Measurements from ENCODE around the gene CXCR4.

CXCR4 gene

DNA sequence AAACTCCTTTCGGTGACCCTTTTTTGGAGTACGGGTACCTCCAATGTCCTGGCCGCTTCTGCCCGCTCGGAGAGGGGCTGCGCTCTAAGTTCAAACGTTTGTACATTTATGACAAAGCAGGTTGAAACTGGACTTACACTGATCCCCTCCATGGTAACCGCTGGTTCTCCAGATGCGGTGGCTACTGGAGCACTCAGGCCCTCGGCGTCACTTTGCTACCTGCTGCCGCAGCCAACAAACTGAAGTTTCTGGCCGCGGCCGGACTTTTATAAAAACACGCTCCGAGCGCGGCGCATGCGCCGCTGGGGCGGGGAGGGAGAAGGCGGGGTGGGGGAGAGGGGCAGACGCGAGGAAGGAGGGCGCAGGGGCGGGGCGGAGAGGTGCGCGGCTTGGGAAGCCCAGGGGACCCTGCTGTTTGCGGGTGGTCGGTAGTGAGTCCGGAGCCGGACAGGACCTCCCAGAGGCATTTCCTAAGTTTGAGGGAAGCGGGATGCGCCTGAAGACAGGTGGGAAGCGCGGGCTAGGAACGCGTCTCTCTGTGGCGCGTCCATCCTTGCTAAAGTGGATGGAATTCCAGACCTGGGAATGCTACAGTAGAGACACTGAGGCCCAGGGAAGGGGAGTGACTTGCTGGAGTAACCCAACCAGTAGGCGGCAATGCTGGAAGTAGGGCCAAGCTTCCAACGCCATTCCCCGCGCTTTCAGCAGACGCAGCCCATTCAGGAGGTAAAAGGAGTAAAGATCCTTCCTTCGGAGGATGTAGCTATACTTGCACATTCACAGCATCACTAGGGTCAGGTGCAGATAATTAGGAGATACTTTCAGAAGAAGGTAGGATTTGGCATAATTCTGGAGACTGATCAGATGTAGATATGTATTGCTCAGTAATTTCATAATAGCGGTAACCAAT lies at the start of gene CXCR4:
CXCR4 (minus strand) TSS at position 241 of the 910 bp plus-strand sequence; CDS start at position 152, 89 bp downstream.
- peak in 49 of 51 donors; percentile 9 to 77 (median 50) for DNase-seq

DNA sequence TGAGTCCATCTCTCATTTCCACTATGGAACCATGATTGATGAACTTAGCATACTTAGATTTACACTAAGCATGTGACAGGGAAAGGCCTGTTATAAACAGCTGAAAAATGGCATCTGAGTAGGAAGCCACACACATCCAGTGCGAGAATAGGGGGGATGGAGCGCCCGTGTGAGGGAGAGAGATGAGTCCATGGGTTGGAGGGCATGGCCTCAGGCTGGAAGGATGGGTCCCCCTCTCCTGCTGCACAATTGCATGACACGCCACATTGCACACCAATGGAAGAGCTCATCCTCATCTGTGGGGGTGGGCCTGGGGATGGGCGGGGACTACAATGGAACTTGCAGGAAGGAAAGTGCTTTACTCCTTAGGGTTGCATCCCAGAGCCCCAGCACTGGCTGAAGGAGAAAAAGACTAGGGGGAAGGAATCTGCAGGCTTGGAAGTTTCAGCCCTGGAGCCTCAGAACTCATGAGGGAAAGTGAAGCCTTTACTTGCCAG lies 46.4 kb upstream of the CXCR4 start:
- no peak for DNase-seq

DNA sequence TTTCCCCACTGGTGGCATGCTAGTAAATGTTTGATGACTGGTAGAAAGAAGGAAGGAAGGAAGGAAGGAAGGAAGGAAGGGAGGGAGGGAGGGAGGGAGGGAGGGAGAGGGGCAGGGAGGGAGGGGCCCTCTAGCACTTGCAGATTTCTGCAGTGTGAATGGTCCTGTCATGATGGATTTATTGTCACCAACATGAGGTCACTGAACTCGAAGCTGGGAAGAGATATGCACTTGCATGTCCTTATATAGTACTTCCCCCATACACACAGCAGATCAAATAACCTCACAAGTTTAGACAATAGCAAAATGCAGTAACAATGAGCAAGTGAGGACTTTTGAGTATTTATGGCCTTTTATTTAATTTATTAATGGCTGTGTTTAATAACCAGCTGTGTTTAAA lies 44.5 kb upstream of the CXCR4 start:
- no peak for DNase-seq

DNA sequence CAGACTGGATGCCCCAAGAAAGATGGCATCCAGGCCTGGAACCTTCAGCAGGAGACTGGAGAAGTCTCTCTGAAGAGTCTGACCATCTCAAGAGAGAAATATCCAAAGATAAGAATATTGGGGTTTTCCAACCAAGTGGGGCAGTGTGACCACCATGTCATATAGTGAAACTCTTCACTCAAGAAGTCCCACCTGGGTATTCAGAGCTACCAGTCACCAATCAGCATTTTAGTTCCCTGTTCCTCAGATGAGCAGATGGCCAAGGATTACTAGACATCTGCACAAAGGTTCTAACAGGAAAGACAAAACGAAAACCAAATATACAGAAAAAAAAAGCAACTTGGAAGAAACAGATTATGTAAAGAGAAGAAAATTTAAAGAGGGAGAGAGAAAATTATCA lies 38.5 kb upstream of the CXCR4 start:
- no peak for DNase-seq

DNA sequence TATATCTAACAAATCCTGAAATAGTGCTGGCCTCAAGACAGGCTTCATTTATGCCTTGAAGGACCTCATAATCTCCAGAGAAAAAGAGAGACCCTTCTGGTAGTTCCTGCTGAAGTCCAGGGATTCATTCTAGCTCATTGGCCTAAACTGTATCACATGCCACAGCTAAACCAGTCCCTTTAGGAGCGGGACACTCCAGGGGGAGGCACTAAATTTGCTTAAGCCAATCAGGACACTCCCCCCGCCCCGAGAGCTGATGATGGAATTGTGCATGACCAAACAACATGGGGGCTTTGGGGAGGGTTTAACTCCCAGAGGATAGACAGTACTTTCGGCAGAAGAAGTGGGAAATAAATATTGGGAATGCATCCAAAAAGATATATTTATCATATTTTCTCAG lies 36.4 kb upstream of the CXCR4 start:
- no peak for DNase-seq

DNA sequence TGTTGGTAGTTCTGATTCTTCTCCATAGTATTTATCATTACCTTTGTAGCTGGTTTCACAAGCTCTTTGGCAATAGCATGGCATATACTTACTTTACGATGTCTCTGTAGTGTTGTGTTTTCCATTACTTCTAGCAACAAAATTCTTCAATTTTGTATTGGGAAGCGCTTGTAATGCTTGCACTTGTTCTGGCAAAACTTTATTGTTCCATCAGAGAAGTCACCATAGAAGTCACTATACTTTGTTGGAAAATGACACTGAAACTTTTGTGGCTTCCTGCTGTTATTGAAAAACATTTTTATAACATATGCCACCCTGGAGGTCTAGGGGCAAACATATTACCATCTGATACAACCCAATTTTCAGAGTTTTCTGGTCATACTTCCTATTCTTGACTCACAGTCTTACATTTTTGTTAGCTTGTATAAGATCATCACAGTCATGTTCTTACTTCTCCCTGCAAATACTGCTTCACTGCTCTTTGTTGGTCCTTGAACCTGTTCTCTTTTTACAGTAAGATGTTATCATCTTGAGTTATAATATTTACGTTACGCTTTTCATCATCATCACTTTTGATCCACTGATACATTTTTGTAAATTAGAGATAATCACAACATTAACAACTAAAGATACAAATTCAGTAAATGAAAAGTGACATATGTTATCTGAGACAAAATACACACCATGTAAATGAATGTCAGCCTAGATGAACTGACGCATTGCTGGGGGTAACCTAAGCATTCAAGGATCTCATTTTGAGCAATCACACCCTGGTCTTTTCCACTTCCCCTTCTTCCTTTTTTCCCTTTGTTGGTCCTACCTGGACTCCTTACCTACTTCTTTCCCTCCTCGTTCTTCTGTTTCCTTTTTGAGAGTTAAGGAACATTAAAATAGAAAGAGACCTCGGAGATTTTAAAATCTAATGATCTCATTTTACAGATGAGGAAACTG lies 33.3 kb upstream of the CXCR4 start:
- no peak for DNase-seq

DNA sequence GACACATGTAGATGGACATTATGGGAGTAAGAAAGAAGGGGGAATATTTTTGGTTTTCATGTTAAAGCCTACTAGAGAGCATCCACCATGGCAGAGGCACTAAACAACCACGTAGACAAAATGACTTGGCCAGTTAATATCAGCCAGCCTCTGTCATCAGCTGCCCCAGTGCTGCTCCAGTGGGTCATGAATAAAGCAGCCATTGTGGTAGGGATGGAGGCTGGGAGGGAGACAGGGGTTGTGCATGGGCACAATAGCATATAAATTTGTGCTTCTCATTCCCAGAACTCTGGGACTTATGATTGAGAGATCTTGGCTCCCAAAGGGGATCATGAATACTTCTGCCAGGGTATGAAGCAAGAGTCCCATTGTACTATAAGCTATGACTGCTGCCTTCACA lies 31.1 kb upstream of the CXCR4 start:
- peak in 1 of 51 donors; percentile 14 for DNase-seq

DNA sequence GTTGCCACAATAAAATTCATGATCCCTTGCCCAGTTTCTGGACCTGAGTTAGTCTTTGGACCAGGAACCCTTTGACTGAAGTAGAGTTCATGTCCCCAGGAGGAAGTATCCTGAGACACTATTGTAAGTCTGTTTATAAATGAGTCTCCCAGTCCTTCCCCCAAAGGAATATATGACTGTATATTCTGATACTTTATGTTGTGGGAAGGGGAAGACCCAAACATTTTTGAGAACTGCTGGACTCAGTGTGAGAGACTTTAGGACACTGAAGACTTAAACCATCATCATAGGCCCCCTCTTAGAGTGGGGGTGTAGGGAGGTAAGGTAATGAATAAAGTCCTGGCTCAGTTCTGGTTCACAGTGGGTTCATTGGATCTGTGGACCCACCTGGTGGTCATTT lies 28.6 kb upstream of the CXCR4 start:
- DNase-seq, result no peak

DNA sequence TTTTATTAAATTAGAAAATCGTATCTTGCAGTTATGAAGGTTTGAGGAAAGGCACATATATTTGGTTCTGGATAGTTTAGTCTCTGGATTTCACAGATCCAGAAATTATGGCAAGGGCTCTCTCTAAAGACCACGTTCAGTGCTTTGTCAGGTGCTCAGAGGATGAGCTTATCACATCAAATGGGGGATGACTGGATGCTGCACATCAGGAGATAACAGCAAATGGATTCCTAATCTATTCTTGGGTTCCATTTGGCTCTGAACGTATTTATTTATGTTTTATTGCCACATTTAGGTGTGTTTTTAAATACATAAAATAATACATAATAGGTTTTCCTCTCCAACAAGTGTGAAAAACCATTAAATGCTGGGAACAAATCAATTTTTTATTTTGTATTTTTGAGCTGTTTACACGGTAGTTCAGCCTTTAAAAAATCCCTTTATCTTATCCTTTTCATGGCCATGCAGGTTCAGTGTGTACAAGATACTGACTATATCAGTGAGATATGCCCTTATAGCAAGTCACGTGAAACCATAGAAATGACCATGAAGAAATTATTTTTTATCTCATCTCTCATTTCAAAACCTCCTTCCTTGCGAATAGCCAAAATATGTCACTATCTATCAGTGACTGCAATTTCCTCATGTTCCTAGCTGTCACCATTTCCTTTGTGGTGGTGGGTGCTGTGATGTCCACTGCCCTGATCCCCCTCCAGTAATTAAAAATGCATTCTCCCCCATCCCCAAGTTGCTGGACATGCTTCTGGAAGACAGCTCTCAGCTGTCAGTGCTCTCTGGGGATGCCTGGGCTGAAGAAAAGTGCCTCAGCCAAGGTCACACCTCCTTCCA lies 25.9 kb upstream of the CXCR4 start:
- no peak for DNase-seq

DNA sequence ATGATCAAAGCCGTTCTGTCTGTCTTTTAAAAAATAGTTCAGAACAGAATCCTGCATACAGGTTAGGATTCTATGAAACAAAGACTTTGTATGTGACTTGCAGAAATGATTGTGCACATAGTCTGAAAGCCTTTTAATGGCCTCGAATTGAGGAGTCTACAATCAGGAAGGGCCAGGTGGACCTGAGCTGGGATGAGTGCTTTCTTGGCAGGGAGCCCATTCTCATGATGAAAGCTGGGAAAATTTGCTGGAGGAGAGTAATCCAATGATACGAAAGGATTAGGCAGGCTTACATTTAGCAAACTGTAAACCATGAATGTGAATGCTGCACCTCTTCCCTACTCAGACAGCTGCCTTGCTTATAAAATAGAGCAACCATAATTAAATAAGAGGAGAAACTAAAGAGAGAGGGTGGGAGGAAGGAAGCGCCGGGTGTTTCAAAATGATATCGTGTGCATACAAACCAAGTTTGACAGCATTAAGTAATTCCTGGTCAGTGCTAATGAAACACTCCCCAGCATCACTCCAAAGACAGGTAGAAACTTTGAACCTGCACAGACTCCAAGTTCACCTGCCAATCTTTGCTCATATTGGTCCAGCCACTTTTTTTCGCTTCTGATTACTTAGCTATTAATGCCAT lies 23.7 kb upstream of the CXCR4 start:
- no peak for DNase-seq

DNA sequence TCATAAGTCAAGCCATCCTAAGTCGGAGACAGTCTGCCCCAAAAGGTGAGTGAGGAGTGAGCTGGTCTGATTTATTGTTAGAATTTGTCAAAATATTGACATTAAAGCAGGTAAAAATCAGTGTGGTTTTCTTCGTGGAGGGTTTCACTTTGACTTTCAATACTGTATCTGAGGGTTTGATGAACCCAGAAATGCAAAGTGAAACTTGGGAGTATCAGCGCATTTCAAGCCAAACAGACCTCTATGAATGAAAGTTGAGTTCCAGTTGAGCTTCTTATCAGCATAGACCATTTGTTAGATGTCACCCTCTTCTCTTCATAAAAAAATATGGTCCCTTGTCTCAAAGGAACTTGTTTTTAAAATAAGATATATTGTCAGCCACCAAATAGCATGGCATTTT lies 21.7 kb upstream of the CXCR4 start:
- no peak for DNase-seq

DNA sequence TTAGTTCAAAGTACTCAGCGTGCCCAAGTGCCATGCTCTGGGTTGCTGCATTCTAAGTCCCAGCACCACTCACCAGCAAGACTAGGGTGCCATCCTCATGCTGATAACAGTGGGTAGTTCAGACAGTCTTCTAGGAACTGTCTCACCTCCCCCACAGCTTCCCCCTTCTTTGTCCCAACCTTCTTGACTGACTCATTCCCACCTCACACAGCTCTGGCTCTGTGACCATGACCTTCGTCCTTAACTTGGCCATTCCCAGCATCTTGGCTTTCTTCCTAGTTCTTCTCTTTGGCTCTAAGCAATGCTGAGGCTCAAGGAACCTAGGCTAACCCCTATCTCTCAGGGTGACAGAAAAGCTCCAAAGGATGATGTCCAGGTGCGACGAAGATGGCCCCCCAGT lies 20.0 kb upstream of the CXCR4 start:
- DNase-seq, result no peak

DNA sequence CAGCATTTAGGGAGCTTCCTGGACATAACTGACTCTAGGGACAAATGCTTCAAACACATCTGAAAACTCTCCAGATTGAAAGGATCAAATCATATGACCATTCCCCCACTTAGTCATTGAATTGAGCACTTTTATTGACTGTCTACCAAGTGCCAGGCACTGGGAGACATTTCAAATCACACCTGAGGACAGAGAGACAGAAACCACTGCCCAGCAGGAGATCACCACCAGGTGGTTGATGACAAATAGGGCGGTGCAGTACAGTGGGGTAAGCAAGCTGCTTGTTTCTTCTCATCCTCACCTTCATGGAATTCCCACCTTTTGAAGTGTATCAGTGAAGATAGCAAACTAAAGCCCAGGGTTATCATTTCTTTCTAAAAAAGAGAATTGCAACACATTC lies 19.0 kb upstream of the CXCR4 start:
- DNase-seq, result no peak

DNA sequence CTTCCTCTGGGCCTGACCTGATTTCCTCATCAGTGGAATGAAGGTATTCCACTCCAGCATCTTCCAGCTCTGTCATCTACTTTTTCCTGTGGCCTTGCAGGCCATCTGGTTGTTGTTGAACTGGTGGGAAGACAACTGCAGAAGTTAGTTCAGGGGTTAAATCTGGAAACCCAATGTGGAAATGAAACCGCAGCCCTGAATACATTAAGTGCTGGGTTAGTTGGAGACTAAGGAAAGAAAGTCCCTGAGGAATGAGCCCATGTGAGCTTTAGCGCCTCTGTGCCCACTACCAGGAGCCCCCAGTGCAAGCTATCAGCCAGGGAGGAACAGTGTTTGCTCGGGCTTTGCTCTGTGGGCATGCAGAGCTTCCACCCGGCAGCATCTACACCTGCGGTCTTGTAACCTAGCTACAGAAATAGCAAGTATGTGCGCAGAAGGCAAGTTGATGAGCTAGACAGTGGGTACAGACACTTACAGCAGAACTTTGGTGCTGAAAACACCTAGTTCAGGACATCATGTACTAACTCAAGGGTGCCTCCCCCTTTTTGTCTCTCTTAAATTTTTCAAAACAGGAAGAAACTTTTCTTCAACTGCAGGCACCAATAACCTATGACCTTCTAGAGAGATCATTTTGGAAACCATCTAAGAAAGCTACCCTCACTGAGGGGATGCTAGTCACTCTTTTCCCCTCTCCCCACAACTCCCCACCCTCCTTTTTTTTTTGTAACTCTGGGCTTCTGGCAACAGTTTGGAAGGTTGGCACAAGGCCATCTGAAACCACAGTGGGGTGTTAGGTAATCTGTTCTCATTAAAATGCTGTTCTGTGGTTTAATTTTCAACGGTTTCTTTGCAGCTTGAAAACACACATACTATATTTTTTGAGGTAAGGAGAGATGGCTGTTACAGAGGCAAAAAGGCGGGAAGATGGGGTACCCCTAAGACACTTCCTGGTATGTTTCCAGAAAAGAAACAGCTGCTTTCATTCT lies 18.3 kb upstream of the CXCR4 start:
- no peak for DNase-seq

DNA sequence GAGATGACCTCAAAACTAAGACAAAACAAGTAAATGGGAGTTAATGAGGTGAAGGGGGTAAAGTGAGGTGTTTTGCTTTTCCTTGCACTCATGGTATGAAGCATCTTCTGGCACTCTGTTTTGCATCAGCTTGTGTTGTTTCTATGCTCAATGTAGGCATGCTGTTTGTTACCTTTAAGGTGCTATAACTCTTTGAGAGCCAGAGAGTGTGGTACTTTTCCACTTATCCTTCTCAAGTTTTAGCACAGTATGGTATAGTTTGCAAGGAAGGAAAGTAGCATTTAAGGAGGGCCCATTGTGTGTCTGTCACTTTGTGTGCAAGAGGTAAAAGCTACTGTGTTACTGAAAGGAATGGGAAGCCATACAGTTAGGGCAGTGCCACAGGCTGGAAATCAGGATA lies 17.5 kb upstream of the CXCR4 start:
- no peak for DNase-seq

DNA sequence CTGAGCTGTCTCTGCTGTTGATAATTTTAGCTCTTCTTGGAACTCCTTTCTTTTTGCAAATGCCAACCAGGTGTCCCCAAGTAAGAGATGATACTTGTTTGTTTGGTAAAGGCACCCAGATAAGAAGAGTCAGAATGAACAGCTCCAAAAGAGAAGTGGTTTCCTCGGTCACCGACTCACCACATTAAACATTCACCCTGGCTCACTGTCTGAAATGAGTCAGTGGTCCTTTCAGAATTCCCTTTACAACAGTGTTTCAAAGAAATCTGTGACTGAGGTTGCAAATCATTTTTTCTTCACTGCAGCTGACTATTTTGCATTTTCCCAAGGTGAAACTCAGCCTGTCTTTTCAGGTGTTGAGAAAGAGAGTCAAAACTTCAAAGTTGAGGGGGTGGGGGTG lies 16.2 kb upstream of the CXCR4 start:
- DNase-seq, result no peak

DNA sequence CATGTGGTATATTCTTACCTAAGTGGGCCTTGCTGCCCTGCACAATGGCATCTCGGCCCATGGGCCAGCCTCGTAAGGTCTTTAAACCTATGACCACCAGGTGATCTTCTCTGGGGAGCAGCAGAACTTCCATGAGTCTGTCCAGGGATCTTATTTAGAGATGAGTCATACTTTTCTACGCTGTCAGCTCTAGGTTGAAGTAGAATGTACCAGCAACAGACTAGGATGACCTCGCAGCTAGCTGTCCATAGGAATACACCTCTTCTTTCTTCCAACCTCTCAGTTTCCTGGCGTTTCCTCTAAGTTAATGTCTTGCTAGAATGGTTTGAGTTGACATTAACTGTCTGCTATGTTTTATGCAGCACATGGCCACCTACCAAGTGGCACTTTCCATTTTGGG lies 15.6 kb upstream of the CXCR4 start:
- DNase-seq, result no peak

DNA sequence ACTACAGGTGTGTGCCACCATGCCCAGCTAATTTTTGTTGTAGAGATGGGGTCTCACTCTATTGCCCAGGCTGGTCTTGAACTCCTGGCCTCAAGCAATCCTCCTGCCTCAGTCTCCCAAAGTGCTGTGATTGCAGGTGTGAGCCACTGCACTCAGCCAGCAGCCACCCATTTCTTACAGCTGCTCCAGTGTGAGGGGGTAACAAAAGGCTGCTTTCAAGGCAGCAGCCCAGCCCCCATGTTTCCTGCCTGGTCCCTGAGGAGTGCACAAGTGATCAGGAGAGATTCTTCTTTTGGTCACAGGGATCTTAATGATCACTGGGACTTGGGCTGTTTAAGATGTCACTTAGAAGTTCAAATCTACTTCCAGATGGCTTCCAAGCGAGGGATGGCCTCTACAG lies 15.2 kb upstream of the CXCR4 start:
- DNase-seq, result no peak

DNA sequence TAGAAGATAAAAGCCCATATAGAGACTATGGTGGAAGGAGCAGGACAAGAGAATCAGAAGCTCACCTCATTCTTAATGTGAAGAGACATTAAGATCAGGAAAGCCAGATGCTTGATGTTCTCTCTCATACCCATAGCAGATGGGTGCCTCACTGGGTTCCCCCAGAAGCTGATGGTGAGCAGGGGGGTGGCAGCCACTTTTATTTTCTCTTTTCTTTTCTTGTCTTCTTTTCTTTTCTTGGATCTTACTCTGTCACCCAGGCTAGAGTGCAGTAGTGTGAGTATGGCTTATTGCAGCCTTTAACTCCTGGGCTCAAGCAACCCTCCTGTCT lies 14.8 kb upstream of the CXCR4 start:
- no peak for DNase-seq

All from hypothalamus (tissue), 51 donors.